OCI-LY3 (cell line): ENCODE data around the gene TSPAN8.

Source experiments
- EZH2phosphoT487 ChIP-seq: fragments of 200-600 bp; shearing (Covaris generic); IDR thresholded peaks from 2 replicates; pipeline ENCODE4 v1.6.1; 2018; ENCODE audit warnings: antibody characterized with exemption, mixed run types, low read depth
- TF ChIP-seq, protein P1 (sequence below): fragments of 200-600, 300-600 bp; sonication (generic); IDR thresholded peaks from 2 replicates; pipeline ENCODE4 v1.5.1; 2014; ENCODE audit warnings: antibody characterized with exemption, low read length, low read depth

DNA sequence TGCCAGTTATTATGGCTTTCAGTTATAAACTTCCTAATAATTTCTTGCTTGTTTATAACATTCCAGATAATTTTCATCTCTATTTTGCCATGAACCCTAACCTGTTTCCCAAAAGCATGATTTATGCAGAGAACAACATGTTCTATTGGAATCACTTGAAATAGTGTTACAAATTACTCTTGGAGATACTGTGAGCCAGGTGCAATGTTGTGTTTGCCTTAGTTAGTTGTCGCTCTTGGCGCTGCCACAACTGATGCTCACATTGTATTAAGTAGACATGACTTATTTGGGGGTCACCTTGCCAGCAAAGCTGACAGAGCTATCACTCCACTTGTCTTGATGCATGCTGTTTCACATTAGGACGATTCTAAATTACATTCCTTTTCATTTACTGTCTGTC is 49.4 kb downstream of the TSPAN8 start:
- TF ChIP-seq, protein P1, sequence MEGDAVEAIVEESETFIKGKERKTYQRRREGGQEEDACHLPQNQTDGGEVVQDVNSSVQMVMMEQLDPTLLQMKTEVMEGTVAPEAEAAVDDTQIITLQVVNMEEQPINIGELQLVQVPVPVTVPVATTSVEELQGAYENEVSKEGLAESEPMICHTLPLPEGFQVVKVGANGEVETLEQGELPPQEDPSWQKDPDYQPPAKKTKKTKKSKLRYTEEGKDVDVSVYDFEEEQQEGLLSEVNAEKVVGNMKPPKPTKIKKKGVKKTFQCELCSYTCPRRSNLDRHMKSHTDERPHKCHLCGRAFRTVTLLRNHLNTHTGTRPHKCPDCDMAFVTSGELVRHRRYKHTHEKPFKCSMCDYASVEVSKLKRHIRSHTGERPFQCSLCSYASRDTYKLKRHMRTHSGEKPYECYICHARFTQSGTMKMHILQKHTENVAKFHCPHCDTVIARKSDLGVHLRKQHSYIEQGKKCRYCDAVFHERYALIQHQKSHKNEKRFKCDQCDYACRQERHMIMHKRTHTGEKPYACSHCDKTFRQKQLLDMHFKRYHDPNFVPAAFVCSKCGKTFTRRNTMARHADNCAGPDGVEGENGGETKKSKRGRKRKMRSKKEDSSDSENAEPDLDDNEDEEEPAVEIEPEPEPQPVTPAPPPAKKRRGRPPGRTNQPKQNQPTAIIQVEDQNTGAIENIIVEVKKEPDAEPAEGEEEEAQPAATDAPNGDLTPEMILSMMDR = no peak
- no peak for TF ChIP-seq EZH2phosphoT487
